LHCN-M2 (cell line): ENCODE results near the gene HMGB1. TPM values are rescaled to one million over a fixed set of nuclear protein-coding genes. Genes with fewer than 3 reads are reported as not detected.
A peak's percentile ranks its signal among the peaks of the same experiment; 100 is the strongest.

Experiments used
- DNase-seq: peaks from one replicate; pipeline ENCODE4 v3.0.0-alpha.2; 2012; ENCODE audit warnings: low read depth
- polyA plus RNA-seq: library from polyadenylated mRNA; unstranded; fragments of >200 nt; gene quantifications from one replicate; pipeline ENCODE4 v1.2.1, GENCODE V29; 2012; ENCODE audit warnings: missing spikeins
- total RNA-seq: library from RNA; depleted of rRNA; stranded (reverse); fragments of >200 nt; gene quantifications from 2 replicates; pipeline ENCODE4 v1.2.3, GENCODE V29; 2014; rRNA removed

Gene HMGB1
- total RNA-seq, result 626 and 751 TPM in 2 replicates
- 284 TPM for polyA plus RNA-seq

GRCh38 chr13:30465593-30466357, at the start of gene HMGB1:
Gene HMGB1, minus strand, starts transcription at chr13:30465936. Its CDS starts 2,256 bp downstream, at chr13:30463680.
- DNase-seq, result peak; percentile 100

- DNase-seq, result no peak
These were observed 45.2 kb upstream of the HMGB1 start for GRCh38 chr13:30510811-30511371.

- no peak for DNase-seq
These were observed 44.4 kb upstream of the HMGB1 start for GRCh38 chr13:30510091-30510490.

GRCh38 chr13:30509254-30510050, 43.7 kb upstream of the HMGB1 start:
- no peak for DNase-seq

- no peak for DNase-seq
These were observed 38.3 kb upstream of the HMGB1 start for GRCh38 chr13:30504081-30504480.

- DNase-seq, result no peak
These were observed 36.5 kb upstream of the HMGB1 start for GRCh38 chr13:30502237-30502636.

GRCh38 chr13:30499338-30499737, 33.6 kb upstream of the HMGB1 start:
- DNase-seq, result no peak

- no peak for DNase-seq
These were observed 30.4 kb upstream of the HMGB1 start for GRCh38 chr13:30496147-30496546.

GRCh38 chr13:30495746-30496145, 30.0 kb upstream of the HMGB1 start:
- no peak for DNase-seq

GRCh38 chr13:30493658-30494381, 28.1 kb upstream of the HMGB1 start:
- no peak for DNase-seq

- no peak for DNase-seq
These were observed 21.3 kb upstream of the HMGB1 start for GRCh38 chr13:30487075-30487470.

- peak; percentile 40 for DNase-seq
These were observed 20.7 kb upstream of the HMGB1 start for GRCh38 chr13:30486230-30487074.

- no peak for DNase-seq
These were observed 15.6 kb upstream of the HMGB1 start for GRCh38 chr13:30481241-30481760.

GRCh38 chr13:30480292-30480950, 14.7 kb upstream of the HMGB1 start:
- DNase-seq, result no peak

- no peak for DNase-seq
These were observed 14.1 kb upstream of the HMGB1 start for GRCh38 chr13:30479883-30480219.

- no peak for DNase-seq
These were observed 13.6 kb upstream of the HMGB1 start for GRCh38 chr13:30479154-30479882.

GRCh38 chr13:30477346-30478195, 11.8 kb upstream of the HMGB1 start:
- no peak for DNase-seq

- DNase-seq, result no peak
These were observed 7.9 kb upstream of the HMGB1 start for GRCh38 chr13:30473675-30474074.
